Aorta (tissue), 5 donors: Measurements from ENCODE around the gene BIRC7. TPM values are rescaled to one million over a fixed set of nuclear protein-coding genes. Genes with fewer than 3 reads are reported as not detected.

Source experiments
- ATAC-seq: fragments of 200-7000 bp; cut with Tn5 transposase; one replicate; pipeline ENCODE4 v1.9.1; 2022; ENCODE audit warnings: moderate library complexity; ENCODE audit not compliant: low FRiP score
- DNase-seq, 2 donors: peaks; one replicate each; pipeline ENCODE4 v3.0.0-alpha.2; 2020
- H3K27ac ChIP-seq, 2 donors: one replicate each; pipeline ENCODE4 v1.5.1; 2013; ENCODE audit warnings: low read length in 2 of 2, mild to moderate bottlenecking in 2 of 2, moderate library complexity in 2 of 2, control low read depth in 1 of 2, inconsistent platforms in 1 of 2, low read depth in 1 of 2
- H3K27me3 ChIP-seq, 2 donors: one replicate each; pipeline ENCODE4 v1.6.1; 2013; ENCODE audit warnings: control low read depth in 1 of 2, low read length in 1 of 2, mild to moderate bottlenecking in 1 of 2, moderate library complexity in 1 of 2; ENCODE audit not compliant: insufficient read depth in 2 of 2, control insufficient read depth in 1 of 2
- H3K36me3 ChIP-seq, 2 donors: one replicate each; pipeline ENCODE4 v1.6.1; 2013; ENCODE audit warnings: control low read depth in 1 of 2, low read length in 1 of 2, mild to moderate bottlenecking in 1 of 2; ENCODE audit not compliant: insufficient read depth in 2 of 2, control insufficient read depth in 1 of 2
- H3K4me1 ChIP-seq, 2 donors: one replicate each; pipeline ENCODE4 v1.6.1; 2013; ENCODE audit warnings: low read length in 2 of 2, control low read depth in 1 of 2, mild to moderate bottlenecking in 1 of 2, moderate library complexity in 1 of 2; ENCODE audit not compliant: insufficient read depth in 2 of 2, control insufficient read depth in 1 of 2
- H3K4me3 ChIP-seq, 2 donors: one replicate each; pipeline ENCODE4 v1.5.1; 2013; ENCODE audit warnings: low read length in 2 of 2, control low read depth in 1 of 2, mild to moderate bottlenecking in 1 of 2
- H3K9me3 ChIP-seq: one replicate; pipeline ENCODE4 v1.6.1; 2013; ENCODE audit warnings: mild to moderate bottlenecking, low read length; ENCODE audit not compliant: control insufficient read depth
- WGBS, 2 donors: extraction: QIAGEN DNeasy Blood & Tissue Kit; methylation state at CpG; one replicate each; pipeline ENCODE4 v1.1.7; 2013; 5-methylcytosine and 5-hydroxymethylcytosine counted together
- intact Hi-C, 2 donors: fragments of 100-400 bp; cut with DNase I; formaldehyde crosslinking; loops; one replicate each; pipeline versions ENCODE4 v1.14.2 to v1.15.0; 2022
- polyA plus RNA-seq, 2 donors: library from polyadenylated mRNA; stranded (reverse); fragments of 200-250 nt; gene quantifications; one replicate each; pipeline ENCODE4 v1.2.3, GENCODE V29; 2013
- total RNA-seq, 2 donors: library from RNA; stranded (reverse); fragmentation: NEBNext Ultra II Directional; extraction: Animal tissue kit (Norgen Biotek cat#: 25700); gene quantifications; one replicate each; pipeline ENCODE4 v1.2.1, GENCODE V29; 2021
- donor health status: healthy with polysubstance abuse.
- donor health status: Bipolar disorder and iron deficiency.
- donor health status: DM: no; HTN: no; CAD: no.
- donor health status: DM: no; HTN: no; CAD: no.
- donor health status: DM: yes; HTN: yes; CAD: no.

The BIRC7 gene
- total and polyA plus RNA-seq, 4 donors: not detected

- Histone ChIP-seq H3K36me3 (no peaks in the 10 kb centered on the region), H3K27ac (no peak overlapping the region), H3K9me3 (no peaks in the 10 kb centered on the region), H3K4me1 (no peaks in the 10 kb centered on the region), H3K4me3 (no peak overlapping the region), H3K27me3 (no peaks in the 10 kb centered on the region)
- ATAC-seq (no peak), DNase-seq (no peak)
- intact Hi-C loops: no loop called here
- WGBS, 2 donors: 30 to 34% methylated on average over 18 of the region's 18 CpGs
Measured at GRCh38 chr20:63268671-63269439, 33.1 kb downstream of the BIRC7 start.

GRCh38 chr20:63269724-63270123 lies 34.0 kb downstream of the BIRC7 start:
- no peaks in the 10 kb centered on the region for H3K36me3 ChIP-seq
- intact Hi-C loops: no loop called here
- no peak overlapping the region for H3K27ac ChIP-seq
- 89 to 94% methylated on average over 9 of the region's 9 CpGs for WGBS, 2 donors
- DNase-seq (no peak), ATAC-seq (no peak)
- H3K9me3 ChIP-seq: no peaks in the 10 kb centered on the region
- H3K27me3 ChIP-seq: no peaks in the 10 kb centered on the region
- H3K4me1 ChIP-seq: no peaks in the 10 kb centered on the region
- H3K4me3 ChIP-seq: no peak overlapping the region

- DNase-seq (no peak), ATAC-seq (no peak)
- H3K9me3 ChIP-seq: no peaks in the 10 kb centered on the region
- no peak overlapping the region for H3K4me3 ChIP-seq
- no peak overlapping the region for H3K27ac ChIP-seq
- H3K27me3 ChIP-seq: no peaks in the 10 kb centered on the region
- no peaks in the 10 kb centered on the region for H3K36me3 ChIP-seq
- no peaks in the 10 kb centered on the region for H3K4me1 ChIP-seq
- WGBS, 2 donors: 90 to 93% methylated on average over 9 of the region's 9 CpGs
- intact Hi-C loops: no loop called here
Measured at GRCh38 chr20:63270606-63271325, 35.1 kb downstream of the BIRC7 start.

- H3K36me3 ChIP-seq: no peaks in the 10 kb centered on the region
- H3K27me3 ChIP-seq: no peaks in the 10 kb centered on the region
- H3K4me3 ChIP-seq: peak within 1 kb of the TSS; percentile 86 to 94
- no peaks in the 10 kb centered on the region for H3K9me3 ChIP-seq
- ATAC-seq (peak; percentile 95), DNase-seq (peak; percentile 95 to 97)
- H3K27ac ChIP-seq: no peak within 1 kb of the TSS
- intact Hi-C loops: no loop called here
- no peaks in the 10 kb centered on the region for H3K4me1 ChIP-seq
- WGBS, 2 donors: 1% methylated on average over 51 to 97 of the region's 97 CpGs
Measured at GRCh38 chr20:63272105-63273058, 36.7 kb downstream of the BIRC7 start, which contains the start of gene ARFGAP1. Gene ARFGAP1 (plus strand): TSS chr20:63272813. CDS start chr20:63275581, 2,768 bp downstream.

GRCh38 chr20:63273059-63273579 lies 37.4 kb downstream of the BIRC7 start:
- Histone ChIP-seq H3K9me3 (no peaks in the 10 kb centered on the region), H3K27ac (no peak overlapping the region), H3K4me3 (peak overlapping the region; percentile 86 to 94), H3K27me3 (no peaks in the 10 kb centered on the region), H3K4me1 (no peaks in the 10 kb centered on the region), H3K36me3 (no peaks in the 10 kb centered on the region)
- ATAC-seq (no peak), DNase-seq (no peak)
- WGBS, 2 donors: 1% methylated on average over 32 to 37 of the region's 37 CpGs
- intact Hi-C loops: no loop called here

- WGBS, 2 donors: 22 to 25% methylated on average over 20 of the region's 20 CpGs
- no peaks in the 10 kb centered on the region for H3K4me1 ChIP-seq
- no peaks in the 10 kb centered on the region for H3K9me3 ChIP-seq
- no peaks in the 10 kb centered on the region for H3K36me3 ChIP-seq
- H3K27ac ChIP-seq: no peak overlapping the region
- DNase-seq (no peak), ATAC-seq (no peak)
- peak overlapping the region in 1 of 2 donors; percentile 94 for H3K4me3 ChIP-seq
- H3K27me3 ChIP-seq: no peaks in the 10 kb centered on the region
- intact Hi-C loops: no loop called here
Measured at GRCh38 chr20:63273635-63274380, 38.1 kb downstream of the BIRC7 start.

- H3K27ac ChIP-seq: no peak overlapping the region
- ATAC-seq (no peak), DNase-seq (no peak)
- H3K27me3 ChIP-seq: no peaks in the 10 kb centered on the region
- intact Hi-C loops: no loop called here
- no peak overlapping the region for H3K4me3 ChIP-seq
- no peaks in the 10 kb centered on the region for H3K36me3 ChIP-seq
- WGBS, 2 donors: 73 to 74% methylated on average over 17 of the region's 17 CpGs
- H3K4me1 ChIP-seq: no peaks in the 10 kb centered on the region
- no peaks in the 10 kb centered on the region for H3K9me3 ChIP-seq
Measured at GRCh38 chr20:63274381-63275228, 38.9 kb downstream of the BIRC7 start.
